Measurements from ENCODE around the gene IGFLR1.

- TF ChIP-seq, protein P1, sequence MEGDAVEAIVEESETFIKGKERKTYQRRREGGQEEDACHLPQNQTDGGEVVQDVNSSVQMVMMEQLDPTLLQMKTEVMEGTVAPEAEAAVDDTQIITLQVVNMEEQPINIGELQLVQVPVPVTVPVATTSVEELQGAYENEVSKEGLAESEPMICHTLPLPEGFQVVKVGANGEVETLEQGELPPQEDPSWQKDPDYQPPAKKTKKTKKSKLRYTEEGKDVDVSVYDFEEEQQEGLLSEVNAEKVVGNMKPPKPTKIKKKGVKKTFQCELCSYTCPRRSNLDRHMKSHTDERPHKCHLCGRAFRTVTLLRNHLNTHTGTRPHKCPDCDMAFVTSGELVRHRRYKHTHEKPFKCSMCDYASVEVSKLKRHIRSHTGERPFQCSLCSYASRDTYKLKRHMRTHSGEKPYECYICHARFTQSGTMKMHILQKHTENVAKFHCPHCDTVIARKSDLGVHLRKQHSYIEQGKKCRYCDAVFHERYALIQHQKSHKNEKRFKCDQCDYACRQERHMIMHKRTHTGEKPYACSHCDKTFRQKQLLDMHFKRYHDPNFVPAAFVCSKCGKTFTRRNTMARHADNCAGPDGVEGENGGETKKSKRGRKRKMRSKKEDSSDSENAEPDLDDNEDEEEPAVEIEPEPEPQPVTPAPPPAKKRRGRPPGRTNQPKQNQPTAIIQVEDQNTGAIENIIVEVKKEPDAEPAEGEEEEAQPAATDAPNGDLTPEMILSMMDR (IDR thresholded peaks at IDR 0.05; ENCODE audit: extremely low read depth in 1 of 2, insufficient read depth in 1 of 2, low read depth in 1 of 2, low read length in 2 of 2): no peak
- TF ChIP-seq, protein P2, sequence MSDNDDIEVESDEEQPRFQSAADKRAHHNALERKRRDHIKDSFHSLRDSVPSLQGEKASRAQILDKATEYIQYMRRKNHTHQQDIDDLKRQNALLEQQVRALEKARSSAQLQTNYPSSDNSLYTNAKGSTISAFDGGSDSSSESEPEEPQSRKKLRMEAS (IDR thresholded peaks at IDR 0.05; ENCODE audit: insufficient read depth, insufficient read length): no peak
- TF ChIP-seq MYC (IDR thresholded peaks at IDR 0.05; ENCODE audit: low read depth, low read length): no peak
- TF ChIP-seq POLR2A (IDR thresholded peaks at IDR 0.05; ENCODE audit: low read depth, low read length): no peak
- no peak for TF ChIP-seq GATA2 (IDR thresholded peaks at IDR 0.05; ENCODE audit: insufficient read depth, insufficient read length, low read depth, low read length)
- TF ChIP-seq EZH2 (IDR thresholded peaks at IDR 0.05; ENCODE audit: borderline replicate concordance, low read depth, low read length, severe bottlenecking): no peak
- no peak for TF ChIP-seq POLR2AphosphoS5 (IDR thresholded peaks at IDR 0.05; ENCODE audit: insufficient read depth, low read depth, low read length)
Observed at GRCh38 chr19:35725216-35725861, 16.9 kb downstream of the IGFLR1 start.
